K562 (cell line): ENCODE results near the gene OR51Q1. TPM values are rescaled to one million over a fixed set of nuclear protein-coding genes. Genes with fewer than 3 reads are reported as not detected.

ENCODE experiments used
- ATAC-seq: fragments of 200-7000 bp; cut with Tn5 transposase; 3 replicates; pipeline ENCODE4 v1.9.1; 2020; ENCODE audit warnings: moderate library complexity
- BruUV-seq: library from RNA; stranded (reverse); fragments of 400-500 nt; replicated peaks from 2 replicates; lab custom pipeline; 2021; lab: Mats Ljungman, UMichigan
- CTCF ChIA-PET: fragments of 300-600 bp; formaldehyde crosslinking; extraction: SDS; loops from one replicate; lab custom pipeline; 2021; ENCODE audit warnings: low intra/inter-chr PET ratio; lab: Yijun Ruan, JAX
- POLR2A ChIA-PET: fragments of 300-600, 350-650 bp; sonication (Branson Sonifier 250); formaldehyde crosslinking; extraction: SDS; loops from one replicate; lab custom pipeline; 2021; ENCODE audit warnings: antibody characterized with exemption, inconsistent platforms; lab: Yijun Ruan, JAX
- DNase-seq, 4 experiments: peaks; one replicate each; pipeline versions ENCODE4 v3.0.0 to v3.0.0-alpha.2; 2011 to 2018; ENCODE audit warnings: low spot score in 3 of 4, mixed read lengths in 3 of 4; ENCODE audit errors: extremely low read depth in 1 of 4
- FAIRE-seq: peaks from 2 replicates; lab custom pipeline; 2011; peaks lifted over from hg19 to GRCh38; lab: Jason Lieb, UNC
- H2AFZ ChIP-seq: 2 replicates; pipeline ENCODE4 v1.6.0; 2011; ENCODE audit warnings: low read depth, low read length, control low read depth, inconsistent platforms
- H3K27ac ChIP-seq: fragments of 200-600 bp; 3 replicates; pipeline ENCODE4 v1.8.0; 2011; ENCODE audit warnings: low read depth, mild to moderate bottlenecking, control low read depth, inconsistent platforms, low read length, moderate library complexity, mixed read lengths; ENCODE audit errors: extremely low read depth
- H3K27me3 ChIP-seq, 2 experiments: fragments of 300-600 bp in 1 of 2; 2 replicates in 1 of 2; 3 replicates in 1 of 2; pipeline versions ENCODE4 v1.6.0 to v1.8.0; 2011; ENCODE audit warnings: inconsistent platforms in 2 of 2, low read length in 2 of 2, mild to moderate bottlenecking in 1 of 2, mixed read lengths in 1 of 2, moderate library complexity in 1 of 2; ENCODE audit not compliant: control insufficient read depth in 2 of 2, insufficient read depth in 2 of 2
- H3K36me3 ChIP-seq: fragments of 300-600 bp; 3 replicates; pipeline ENCODE4 v1.8.0; 2011; ENCODE audit warnings: mild to moderate bottlenecking, low read length, inconsistent platforms; ENCODE audit not compliant: control insufficient read depth, insufficient read depth
- H3K4me1 ChIP-seq, 2 experiments: fragments of 200-600 bp in 1 of 2; replicated peaks in 1 of 2; 2 replicates in 1 of 2; 3 replicates in 1 of 2; pipeline versions ENCODE4 v1.5.1 to v1.8.0; 2011; ENCODE audit warnings: inconsistent platforms in 2 of 2, low read length in 2 of 2, mild to moderate bottlenecking in 1 of 2, mixed read lengths in 1 of 2, moderate library complexity in 1 of 2; ENCODE audit not compliant: control insufficient read depth in 2 of 2, insufficient read depth in 2 of 2
- H3K4me2 ChIP-seq: 2 replicates; pipeline ENCODE4 v1.6.1; 2011; ENCODE audit warnings: low read length, control low read depth, inconsistent platforms, mixed read lengths; ENCODE audit not compliant: insufficient read depth
- H3K4me3 ChIP-seq: fragments of 200-600 bp; sonication (generic), shearing (Covaris generic); 2 replicates; pipeline ENCODE4 v1.5.1; 2016; ENCODE audit warnings: control low read depth, inconsistent platforms
- H3K79me2 ChIP-seq: fragments of 200-600 bp; 3 replicates; pipeline ENCODE4 v1.8.0; 2011; ENCODE audit warnings: low read length, inconsistent platforms; ENCODE audit not compliant: control insufficient read depth, insufficient read depth
- H3K9ac ChIP-seq, 2 experiments: 2 replicates each; pipeline versions ENCODE4 v1.6.0 to v1.6.1; 2011; ENCODE audit warnings: low read depth in 2 of 2, low read length in 2 of 2, control low read depth in 1 of 2, inconsistent platforms in 1 of 2, mild to moderate bottlenecking in 1 of 2, mixed read lengths in 1 of 2; ENCODE audit not compliant: insufficient read depth in 1 of 2
- H3K9me1 ChIP-seq: one replicate; pipeline ENCODE4 v1.6.0; 2011; ENCODE audit warnings: inconsistent platforms, mild to moderate bottlenecking, low read length, moderate library complexity; ENCODE audit not compliant: control insufficient read depth, insufficient read depth
- H3K9me3 ChIP-seq: replicated peaks from 2 replicates; pipeline ENCODE4 v1.5.1; 2011; ENCODE audit warnings: low read depth, low read length, inconsistent platforms; ENCODE audit not compliant: control insufficient read depth, insufficient read depth
- H4K20me1 ChIP-seq: replicated peaks from 2 replicates; pipeline ENCODE4 v1.6.1; 2011; ENCODE audit warnings: low read length, inconsistent platforms, mixed read lengths; ENCODE audit not compliant: control insufficient read depth, insufficient read depth
- ARID4B ChIP-seq: sonication (generic); formaldehyde crosslinking; IDR thresholded peaks from 2 replicates; pipeline ENCODE4 v1.8.0; 2022; ENCODE audit warnings: mild to moderate bottlenecking, missing genetic modification reagents
- DNMT1 ChIP-seq: fragments of 450-650 bp; IDR thresholded peaks from 2 replicates; pipeline ENCODE4 v1.6.1; 2016; ENCODE audit warnings: antibody characterized with exemption, mild to moderate bottlenecking
- E2F1 ChIP-seq: sonication (generic); formaldehyde crosslinking; IDR thresholded peaks from 2 replicates; pipeline ENCODE4 v1.8.1; 2023; ENCODE audit warnings: mild to moderate bottlenecking, missing genetic modification reagents, moderate library complexity
- MLLT1 ChIP-seq, 2 experiments: fragments of 450-650 bp; IDR thresholded peaks; 2 replicates each; pipeline ENCODE4 v1.6.1; 2016
- NFIC ChIP-seq: fragments of 450-650 bp; IDR thresholded peaks from 2 replicates; pipeline ENCODE4 v1.6.1; 2017; ENCODE audit warnings: mild to moderate bottlenecking, inconsistent platforms
- NR0B1 ChIP-seq: fragments of 450-650 bp; IDR thresholded peaks from one replicate; pipeline ENCODE4 v1.6.1; 2018; ENCODE audit warnings: mild to moderate bottlenecking, moderate library complexity; ENCODE audit not compliant: partially characterized antibody
- RBM34 ChIP-seq: fragments of 200-400 bp; formaldehyde crosslinking; IDR thresholded peaks from 2 replicates; pipeline ENCODE4 v1.6.1; 2018; ENCODE audit warnings: low read length, borderline replicate concordance; ENCODE audit not compliant: insufficient read depth
- TBP ChIP-seq: optimal IDR thresholded peaks from 2 replicates; pipeline ENCODE3; 2011; ENCODE audit warnings: low read depth, low read length, improper control_type of control experiment
- TFAP4 ChIP-seq: sonication (generic); formaldehyde crosslinking; IDR thresholded peaks from 2 replicates; pipeline ENCODE4 v1.8.0; 2022; ENCODE audit warnings: missing genetic modification reagents, mild to moderate bottlenecking, moderate library complexity, borderline replicate concordance
- XRCC5 ChIP-seq: fragments of 200-400 bp; formaldehyde crosslinking; IDR thresholded peaks from 2 replicates; pipeline ENCODE4 v1.6.1; 2017; ENCODE audit warnings: low read depth, mild to moderate bottlenecking, low read length
- ZBTB1 ChIP-seq: sonication (generic); formaldehyde crosslinking; IDR thresholded peaks from 2 replicates; pipeline ENCODE4 v1.8.1; 2023; ENCODE audit warnings: missing genetic modification reagents, low read depth, mild to moderate bottlenecking, borderline replicate concordance
- ZNF224 ChIP-seq: sonication (generic); formaldehyde crosslinking; IDR thresholded peaks from 2 replicates; pipeline ENCODE4 v1.8.0; 2022; ENCODE audit warnings: mild to moderate bottlenecking, missing genetic modification reagents
- ZNF444 ChIP-seq: fragments of 250-450 bp; sonication (Bioruptor Pico); IDR thresholded peaks from 2 replicates; pipeline ENCODE4 v1.4.0; 2020; ENCODE audit warnings: mild to moderate bottlenecking, moderate library complexity
- WGBS: fragments of 100-300 bp; shearing (Covaris generic); methylation state at CpG from one replicate; pipeline ENCODE4 v1.1.6; 2016; ENCODE audit warnings: low coverage, mixed read lengths; ENCODE audit not compliant: insufficient coverage; ENCODE audit errors: missing lambda C conversion rate; 5-methylcytosine and 5-hydroxymethylcytosine counted together
- in situ Hi-C: fragments of 300-500 bp; cut with MboI; formaldehyde crosslinking; loops from 4 replicates; pipeline ENCODE4 v1.15.0; 2018; ENCODE audit warnings: inconsistent platforms, mixed read lengths
- intact Hi-C: fragments of 100-400 bp; cut with micrococcal nuclease; formaldehyde crosslinking; loops from 2 replicates; pipeline ENCODE4 v1.14.2; 2022
- polyA plus RNA-seq, 8 experiments: library from polyadenylated mRNA; depleted of rRNA in 4 of 8; stranded (reverse) in 5 of 8; unstranded in 3 of 8; fragments of >200 nt; fragmentation: Nextera tagmentation in 2 of 8; fragmentation: Illumina TruSeq in 1 of 8; extraction: Ambion mirVana in 2 of 8; extraction: Trizol in 1 of 8; gene quantifications; 2 replicates each; pipeline versions ENCODE4 v1.2.1 to v1.2.3, GENCODE V29; 2011 to 2014; ENCODE audit warnings: inconsistent platforms in 1 of 8, missing spikeins in 1 of 8
- total RNA-seq, 7 experiments: library from RNA; depleted of rRNA in 6 of 7; stranded (reverse); fragments of >200 nt in 6 of 7; fragmentation: Illumina TruSeq in 2 of 7; extraction: Trizol in 2 of 7; gene quantifications; 2 replicates each; pipeline versions ENCODE4 v1.2.1 to v1.2.3, GENCODE V29; 2011 to 2021; ENCODE audit warnings: low replicate concordance in 1 of 7

Gene OR51Q1
- total and polyA plus RNA-seq, 9 of the 15 experiments (the other 6 are each of a cell fraction or from before 2014, with no cell fraction given) = 0.69 TPM; not detected in 8

GRCh38 chr11:5449432-5449831 lies 27.5 kb downstream of the OR51Q1 start:
- intact Hi-C loops = no loop called here
- H2AFZ ChIP-seq = no peak overlapping the region
- no peaks in the 10 kb centered on the region; a peak in 1 of 5 replicates for H3K4me1 ChIP-seq
- DNase-seq (no peak), ATAC-seq (no peak), FAIRE-seq (no peak)
- no TSS peak for BruUV-seq
- H3K79me2 ChIP-seq = peaks cover 93% of the 10 kb centered on the region
- no peaks in the 10 kb centered on the region for H3K27me3 ChIP-seq
- no peak overlapping the region for H3K27ac ChIP-seq
- H3K9ac ChIP-seq = no peak overlapping the region
- ChIA-PET POLR2A (no interaction called here), CTCF (no interaction called here)
- peaks cover 6% of the 10 kb centered on the region for H4K20me1 ChIP-seq
- in situ Hi-C loops = loop anchor here (5.0 kb wide), 1 partner anchor 147 kb away; the partner anchor contains the start of gene OR51B4
- no peak overlapping the region for H3K4me2 ChIP-seq
- peaks cover 89% of the 10 kb centered on the region for H3K36me3 ChIP-seq
- H3K9me1 ChIP-seq = peaks cover 3% of the 10 kb centered on the region
- 86% methylated on average over 4 of the region's 4 CpGs for WGBS
- no peaks in the 10 kb centered on the region for H3K9me3 ChIP-seq
- no peak overlapping the region for H3K4me3 ChIP-seq
- no peak for TF ChIP-seq ZNF444 (CRISPR knock-in tag)
- no peak for TF ChIP-seq DNMT1
- TF ChIP-seq ARID4B = no peak
- no peak for TF ChIP-seq ZNF224
- no peak for TF ChIP-seq TFAP4
- no peak for TF ChIP-seq ZBTB1 (CRISPR knock-in tag)
- TF ChIP-seq NR0B1 = no peak
- no peak for TF ChIP-seq NFIC
- no peak for TF ChIP-seq E2F1 (CRISPR knock-in tag)
- TF ChIP-seq XRCC5 = no peak
- TF ChIP-seq RBM34 = no peak
- no peak for TF ChIP-seq TBP
- TF ChIP-seq MLLT1 (IDR thresholded peaks at IDR 0.05) = no peak
